Measurements from ENCODE around the gene FLOT1.

Gene FLOT1

DNA sequence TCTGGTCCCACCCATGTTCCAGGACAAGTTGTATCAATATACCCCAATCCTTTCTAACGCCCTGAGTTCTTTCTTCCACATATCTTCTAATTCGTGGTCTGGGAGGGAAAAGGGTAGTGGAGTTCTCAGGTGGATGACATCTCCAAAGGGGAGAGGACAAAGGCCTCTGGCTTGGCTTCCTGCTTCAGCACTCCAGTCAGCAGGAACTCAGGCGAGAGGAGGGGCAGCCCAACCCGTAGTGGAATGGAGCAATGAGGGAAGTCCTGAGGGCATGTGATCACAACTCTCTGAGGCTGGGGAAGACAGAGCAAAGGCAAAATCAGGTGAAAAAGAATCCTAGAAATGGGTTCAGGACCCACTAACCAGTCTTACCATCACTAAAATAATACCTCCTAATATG lies 42.1 kb downstream of the FLOT1 start:
- DNase-seq (ENCODE audit: low read depth), result no peak

DNA sequence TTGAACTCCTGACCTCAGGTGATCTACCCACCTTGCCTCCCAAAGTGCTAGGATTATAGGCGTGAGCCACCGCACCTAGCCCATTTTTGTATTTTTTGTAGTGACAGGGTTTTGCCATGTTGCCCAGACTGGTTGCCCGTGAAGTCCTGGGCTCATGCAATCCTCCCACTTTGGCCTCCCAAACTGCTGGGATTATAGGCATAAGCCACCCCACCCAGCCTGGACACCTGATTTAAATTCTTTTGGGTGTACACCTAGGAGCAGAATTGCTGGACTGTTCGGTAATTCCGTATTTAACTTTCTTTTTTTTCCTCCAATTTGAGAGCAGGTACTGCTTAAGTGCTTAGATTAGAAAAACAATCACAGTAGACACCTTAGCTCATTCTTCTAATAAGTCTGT lies 46.1 kb downstream of the FLOT1 start:
- no peak for DNase-seq (ENCODE audit: low read depth)

DNA sequence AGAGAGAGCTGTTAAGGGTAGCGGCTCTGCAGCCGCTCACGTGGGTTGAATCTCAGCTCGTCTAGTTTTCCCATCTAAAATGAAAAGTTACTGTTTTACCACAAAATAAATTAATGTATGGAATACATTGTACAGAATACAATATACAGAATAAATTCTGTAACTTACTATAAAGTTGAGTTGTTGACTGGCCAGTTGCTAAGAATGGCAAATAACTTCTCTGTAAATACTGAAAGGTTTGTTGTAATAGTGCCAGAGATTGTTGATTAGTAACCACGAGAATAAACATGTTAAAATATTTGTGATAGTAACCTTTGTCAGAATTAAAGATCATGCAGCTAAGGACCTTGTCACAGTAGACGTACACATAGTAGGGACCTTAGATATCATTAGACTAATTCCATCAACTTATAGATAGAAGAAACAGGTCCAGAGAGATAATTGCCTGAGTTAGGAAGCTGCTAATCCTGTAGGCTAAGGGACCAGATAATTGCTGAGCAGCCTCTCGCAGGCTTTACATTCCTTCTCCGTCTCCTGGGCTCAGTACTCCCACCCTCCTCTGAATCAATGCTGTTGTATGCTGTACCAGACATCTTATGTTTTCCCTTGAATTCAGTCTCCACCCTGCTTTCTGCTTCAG lies 51.2 kb downstream of the FLOT1 start:
- no peak for DNase-seq (ENCODE audit: low read depth)

DNA sequence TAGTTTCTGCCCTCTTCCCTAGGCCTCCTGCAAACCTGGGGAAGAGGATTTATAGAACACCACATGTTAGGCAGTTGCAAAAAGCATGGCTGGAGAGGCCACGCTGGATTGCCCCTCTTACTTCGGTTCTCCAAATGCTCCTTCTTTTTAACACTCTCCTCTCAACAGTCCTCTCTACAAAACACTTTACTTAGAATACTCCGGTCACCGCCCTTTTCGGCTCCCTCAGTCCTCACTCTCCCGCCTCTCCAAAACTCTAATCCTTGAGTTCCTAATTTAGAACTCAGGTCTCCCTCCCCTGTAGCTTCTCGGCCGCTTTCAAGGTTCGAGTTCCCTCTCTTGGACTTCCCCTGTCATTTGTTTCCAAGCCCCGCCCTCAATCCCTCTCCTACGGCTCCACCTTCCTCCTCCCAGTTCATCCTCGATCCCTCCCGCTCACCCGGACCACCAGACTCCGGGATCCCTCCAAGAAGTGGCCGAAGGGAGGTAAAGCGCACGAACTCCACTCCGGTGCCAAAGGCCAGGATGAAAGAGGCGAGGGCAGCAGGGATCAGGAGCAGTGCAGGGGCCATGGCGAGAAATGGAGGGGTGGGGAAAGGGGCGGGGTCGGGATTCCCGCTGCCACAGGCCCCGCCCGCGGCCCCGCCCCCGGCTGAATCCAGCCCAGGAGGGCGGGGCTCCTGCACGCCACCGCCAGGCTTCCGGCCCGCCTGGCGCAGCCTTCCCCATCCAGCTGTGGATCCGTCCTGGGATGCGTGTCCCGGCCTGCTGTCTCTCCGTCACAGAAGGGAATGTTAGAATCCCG lies 51.9 kb downstream of the FLOT1 start, which contains the start of gene NRM:
Gene NRM (minus strand): TSS at position 582 of the 805 bp plus-strand sequence. CDS start 10 bp downstream, at position 572.
- peak; percentile 63 for DNase-seq (ENCODE audit: low read depth)

DNA sequence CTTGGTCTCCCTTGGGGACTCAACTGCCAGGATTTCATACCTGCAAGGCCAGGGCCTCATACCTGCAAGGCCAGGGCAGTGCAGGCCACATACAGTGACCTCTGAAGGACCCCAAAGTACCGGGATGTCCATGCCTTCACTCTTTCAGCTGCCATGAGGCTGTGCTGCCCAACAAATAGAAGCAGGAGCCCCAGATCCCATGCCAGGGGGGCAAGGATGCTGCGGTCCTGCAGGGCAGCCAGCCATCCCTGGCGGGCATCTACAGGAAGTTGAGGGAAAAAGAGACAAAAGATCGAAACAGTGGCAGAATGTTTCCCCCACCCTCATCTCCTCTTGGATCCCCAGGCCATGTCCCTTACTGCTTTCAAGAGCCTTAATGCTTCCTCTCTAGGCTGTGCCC lies 52.5 kb downstream of the FLOT1 start:
- DNase-seq (ENCODE audit: low read depth), result no peak

DNA sequence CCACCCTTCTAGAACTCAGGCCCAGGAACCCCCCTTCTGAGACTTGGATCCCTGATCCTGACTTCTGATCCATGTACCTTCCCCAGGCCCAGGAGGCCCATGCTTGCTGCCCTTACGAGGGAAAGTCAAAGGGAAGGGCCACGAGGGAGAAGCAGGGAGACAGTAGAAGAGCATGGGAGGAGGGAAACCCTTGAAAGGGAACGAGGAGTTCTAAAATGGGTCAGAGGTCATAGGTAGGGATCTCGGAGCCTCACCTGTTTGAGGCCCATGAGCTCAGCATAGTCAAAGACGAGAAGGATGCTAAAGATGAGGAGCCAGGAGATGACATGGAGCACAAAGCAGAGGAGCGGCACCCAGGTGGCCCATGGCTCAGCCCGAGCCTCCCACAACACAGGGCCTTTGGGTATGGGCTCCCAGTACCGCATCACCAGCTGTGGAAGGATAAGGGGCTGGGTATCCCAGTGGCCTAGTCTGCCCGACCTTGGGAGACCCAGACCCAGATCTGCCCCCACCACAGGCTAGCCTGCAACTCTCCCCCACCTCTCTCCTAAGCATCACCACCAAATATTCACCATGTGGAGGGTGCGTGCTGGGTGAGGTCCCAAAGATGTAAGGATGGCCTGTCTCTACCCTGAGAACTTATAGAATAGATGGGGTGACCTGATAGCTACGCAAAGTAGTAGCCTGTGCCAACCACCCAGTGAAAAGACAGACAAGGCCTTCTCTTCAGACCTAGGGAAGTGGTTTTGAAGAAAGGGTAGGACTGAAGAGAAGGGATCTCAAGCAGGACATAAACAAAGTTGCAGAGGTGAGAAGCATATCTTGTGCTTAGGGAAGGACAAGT lies 53.2 kb downstream of the FLOT1 start:
- no peak for DNase-seq (ENCODE audit: low read depth)

DNA sequence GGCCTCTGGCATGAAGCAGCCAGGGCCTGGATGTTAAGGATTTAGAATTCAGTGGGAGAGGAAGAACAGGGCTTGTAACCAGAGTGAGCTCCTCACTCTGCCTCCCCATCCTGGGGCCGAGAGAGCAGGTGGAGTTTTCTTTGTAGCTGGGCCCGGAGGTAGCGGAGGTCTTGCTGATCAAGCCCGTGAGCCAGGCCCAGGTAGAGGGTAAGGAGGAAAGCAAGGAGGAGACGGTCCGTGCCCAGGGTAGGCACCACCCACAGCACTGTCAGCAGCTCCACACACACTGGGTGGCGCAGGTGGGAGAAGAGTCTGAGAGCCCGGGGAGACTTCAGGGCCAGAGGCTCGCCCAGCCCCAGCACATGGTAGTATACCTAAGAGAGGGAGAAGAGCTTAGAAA lies 53.9 kb downstream of the FLOT1 start:
- DNase-seq (ENCODE audit: low read depth), result no peak

DNA sequence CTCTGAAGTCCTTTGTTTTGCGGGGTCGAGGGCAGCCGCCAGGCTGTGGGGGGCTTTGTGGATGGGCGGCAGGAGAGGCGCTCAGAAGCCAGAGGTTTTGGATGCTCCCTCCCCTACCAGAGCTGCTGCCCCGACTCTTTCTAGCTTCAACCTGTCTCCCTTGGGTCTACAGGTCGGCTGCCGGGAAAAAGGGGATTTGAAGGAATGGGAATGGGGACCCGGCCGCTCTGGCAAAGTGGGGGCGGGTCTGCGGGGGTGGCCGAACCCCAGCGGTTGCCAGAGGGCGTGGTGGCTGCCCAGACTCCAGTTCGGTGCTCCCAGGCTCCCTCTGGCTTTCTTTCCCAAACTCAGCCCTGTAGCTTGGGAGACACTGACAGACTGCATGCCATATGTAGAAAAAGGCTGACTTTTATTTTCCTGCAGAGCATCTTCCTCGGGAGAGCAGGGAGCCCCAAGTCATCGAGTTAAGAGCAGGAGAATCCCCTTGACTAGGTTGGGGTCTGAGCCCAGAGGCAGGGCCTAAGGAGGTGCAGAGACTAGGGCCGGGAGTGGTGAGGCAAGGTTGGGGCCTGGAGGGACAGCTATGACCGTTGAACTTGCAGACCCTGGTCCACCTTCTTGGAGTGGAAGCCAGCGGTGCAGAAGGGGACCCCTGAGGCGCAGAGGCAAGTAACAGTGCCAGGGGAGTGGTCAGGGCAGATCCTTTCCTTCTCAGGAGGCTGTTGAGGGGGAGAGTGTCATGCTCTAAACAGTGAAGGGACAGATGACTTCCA lies 54.6 kb downstream of the FLOT1 start:
- no peak for DNase-seq (ENCODE audit: low read depth)

DNA sequence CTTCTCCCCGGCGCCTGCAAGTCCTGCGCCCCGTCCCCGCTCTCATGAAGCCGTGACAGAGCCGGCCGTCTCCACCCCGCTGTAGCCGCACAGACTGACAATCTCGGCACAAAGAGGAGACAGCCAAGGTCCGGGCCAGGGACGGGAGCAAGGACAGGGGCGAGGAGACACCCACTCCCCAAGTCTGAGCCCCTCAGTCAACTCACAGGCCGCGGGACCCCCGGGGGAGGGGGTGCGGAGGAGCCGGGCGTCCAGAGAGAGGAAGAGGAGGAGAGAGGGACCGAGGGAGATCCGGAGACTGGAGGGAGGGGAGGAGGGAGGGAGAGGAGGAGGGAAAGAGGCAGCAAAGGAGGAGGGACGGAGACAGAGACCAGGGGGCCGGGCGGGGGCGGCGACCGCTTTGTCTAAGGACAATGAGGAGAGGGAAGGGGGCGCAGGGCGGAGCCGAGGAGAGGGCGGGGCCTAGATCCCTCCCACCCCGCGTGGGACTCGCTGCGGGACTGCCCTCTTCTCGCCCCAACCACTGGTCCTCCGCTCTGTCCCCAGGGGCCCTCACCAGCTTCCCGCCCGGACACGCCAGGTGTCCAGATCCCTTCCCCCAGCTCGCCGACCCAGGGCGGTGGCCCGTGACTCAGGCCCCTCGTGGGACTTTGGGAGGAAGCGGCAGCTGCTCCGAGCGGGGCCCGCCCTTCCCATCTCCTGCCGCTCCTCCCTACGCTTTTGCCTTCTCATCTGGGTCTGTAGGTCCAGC lies 55.4 kb downstream of the FLOT1 start:
- DNase-seq (ENCODE audit: low read depth), result peak; percentile 57

DNA sequence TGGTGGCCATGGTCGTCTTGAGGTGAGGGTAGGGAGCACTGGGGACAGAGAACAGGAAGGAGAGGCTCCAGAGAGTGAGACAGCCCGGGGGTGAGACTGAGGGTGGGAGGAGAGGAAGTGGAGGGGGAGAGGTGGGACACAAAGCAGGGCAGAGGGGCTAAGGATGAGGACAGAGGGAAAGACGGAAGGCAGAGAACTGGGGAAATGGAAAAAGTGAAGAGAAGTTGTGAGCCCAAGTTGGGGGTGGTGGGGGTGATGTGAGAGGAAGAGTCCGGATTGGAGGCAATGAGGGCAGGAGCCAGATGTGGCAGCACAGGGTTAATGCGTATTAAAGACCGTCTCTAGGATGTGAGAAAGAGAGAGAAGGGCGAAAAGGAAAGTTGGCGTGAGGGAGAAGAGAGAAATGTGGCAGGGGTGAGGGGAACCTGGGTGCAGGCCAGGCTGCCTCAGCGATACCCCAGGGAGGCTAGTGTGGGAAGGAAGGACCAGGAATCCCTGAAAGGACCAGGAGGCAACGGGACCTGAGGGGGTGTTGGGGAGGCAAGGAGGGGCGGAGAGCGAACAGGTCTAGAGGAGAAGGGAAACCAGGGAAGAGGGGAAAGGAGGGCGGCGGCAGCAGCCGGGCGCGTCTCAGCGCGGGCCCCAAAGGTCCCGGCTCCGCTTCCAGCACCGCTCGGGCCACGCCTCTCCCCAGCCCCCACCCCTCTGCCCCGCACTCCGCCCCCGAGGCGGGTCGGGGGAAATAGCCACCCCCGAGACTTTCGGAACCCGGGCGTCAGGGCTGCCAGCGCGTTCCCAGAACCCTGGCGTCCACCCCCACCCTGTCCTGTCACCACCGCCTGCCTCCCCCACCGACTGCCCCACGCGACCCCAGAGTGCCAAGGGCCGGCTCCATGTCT lies 56.2 kb downstream of the FLOT1 start, which contains the start of gene PPP1R18:
Gene PPP1R18 (minus strand): TSS at position 637 of the 899 bp plus-strand sequence. CDS start 627 bp downstream, at position 10.
- DNase-seq (ENCODE audit: low read depth), result peak; percentile 72

DNA sequence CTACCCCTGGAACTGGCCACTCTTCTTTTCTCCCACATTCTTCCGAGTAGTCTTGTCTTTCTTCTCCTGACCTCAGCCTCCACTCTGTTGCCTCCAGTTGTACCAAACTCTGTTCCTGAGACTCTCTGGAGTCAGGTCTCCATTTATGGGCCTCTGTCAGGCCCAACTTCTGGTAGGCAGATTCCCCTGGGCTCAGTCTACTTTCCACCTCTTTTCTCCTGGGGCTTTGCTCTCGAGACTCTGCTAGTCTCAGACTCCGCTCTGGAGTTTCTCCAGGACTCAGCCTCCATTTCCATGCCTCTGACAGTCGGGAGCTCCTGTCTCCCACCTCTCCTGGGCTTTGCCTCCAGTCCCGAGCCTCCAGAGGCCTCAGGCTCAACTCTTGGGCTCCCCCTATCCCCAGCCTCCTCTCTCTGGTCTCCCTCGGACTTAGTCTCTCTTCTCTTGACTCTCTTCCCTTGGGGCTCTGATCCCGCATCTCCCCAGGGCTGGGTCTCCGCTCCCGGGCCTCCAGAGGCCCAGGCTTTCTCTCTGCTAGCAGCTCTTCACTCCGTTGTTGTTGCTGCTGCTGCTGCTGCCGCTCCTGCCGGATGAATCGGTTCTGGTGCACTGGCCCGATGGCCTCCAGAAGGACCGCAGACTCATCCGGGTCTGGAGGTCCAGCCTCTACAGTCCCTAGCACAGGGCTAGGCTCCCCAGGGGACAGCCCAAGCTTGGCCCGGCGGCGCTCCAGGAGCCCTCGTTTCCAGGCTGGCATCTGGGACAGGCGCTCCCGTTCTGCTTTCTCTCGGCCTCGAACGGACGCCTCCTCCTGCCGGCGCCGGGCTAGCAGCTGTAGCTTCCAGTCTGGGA lies 57.1 kb downstream of the FLOT1 start:
- DNase-seq (ENCODE audit: low read depth), result no peak

DNA sequence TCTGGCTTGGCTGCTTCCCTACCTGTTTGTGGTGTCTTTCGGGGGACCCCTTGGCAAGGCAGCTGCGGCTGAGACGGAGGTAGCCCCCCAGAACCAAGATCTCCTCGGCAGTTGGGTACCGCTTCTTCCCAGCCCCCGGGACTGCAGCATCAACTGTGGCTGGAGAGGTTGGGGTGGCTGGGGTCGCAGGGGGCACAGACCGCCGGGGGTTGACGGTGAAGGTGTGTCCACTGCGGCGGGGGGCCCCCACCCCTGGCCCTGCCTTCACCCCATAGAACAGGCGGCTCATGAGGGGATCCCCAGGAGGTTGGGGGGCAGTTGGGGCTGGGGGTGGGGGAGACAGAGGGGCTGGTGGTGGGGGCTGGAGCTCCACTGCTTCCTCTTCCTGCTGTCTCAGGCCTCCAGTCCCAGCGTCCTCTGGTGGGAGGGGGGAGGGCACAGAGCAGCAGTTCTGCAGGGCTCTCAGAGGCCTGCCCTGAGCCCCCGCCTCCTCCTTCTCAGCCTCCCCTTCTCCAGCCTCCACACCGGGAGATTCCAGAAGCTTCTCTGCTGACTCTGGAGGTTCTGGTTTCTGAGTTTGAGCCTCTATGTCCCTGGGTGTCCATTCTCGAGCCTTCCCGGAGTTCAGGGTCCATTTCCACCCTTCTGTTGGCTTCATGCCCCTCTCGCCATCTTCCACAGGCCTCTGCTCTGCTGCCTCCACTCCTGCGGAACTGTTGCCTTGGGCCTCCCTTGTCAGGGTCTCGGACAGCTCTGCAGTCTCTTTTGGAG lies 57.9 kb downstream of the FLOT1 start:
- no peak for DNase-seq (ENCODE audit: low read depth)

DNA sequence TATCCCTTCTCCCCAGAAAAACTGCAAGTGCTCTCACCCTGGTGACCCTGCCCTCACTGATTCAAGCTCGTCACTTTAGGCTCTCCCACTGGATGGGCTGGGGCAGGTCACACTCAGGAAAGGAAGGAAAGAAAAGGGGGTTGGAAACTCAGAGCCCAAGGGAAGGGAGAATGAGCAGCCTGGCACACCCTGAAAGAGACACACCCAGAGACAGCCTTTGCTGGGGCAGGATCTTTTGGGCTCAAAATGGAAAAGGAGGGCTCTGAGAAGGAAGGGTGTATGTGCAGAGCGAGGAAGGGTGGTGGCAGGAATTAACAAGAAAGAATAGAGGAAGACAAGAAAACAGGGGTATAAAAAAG lies 58.5 kb downstream of the FLOT1 start:
- no peak for DNase-seq (ENCODE audit: low read depth)

DNA sequence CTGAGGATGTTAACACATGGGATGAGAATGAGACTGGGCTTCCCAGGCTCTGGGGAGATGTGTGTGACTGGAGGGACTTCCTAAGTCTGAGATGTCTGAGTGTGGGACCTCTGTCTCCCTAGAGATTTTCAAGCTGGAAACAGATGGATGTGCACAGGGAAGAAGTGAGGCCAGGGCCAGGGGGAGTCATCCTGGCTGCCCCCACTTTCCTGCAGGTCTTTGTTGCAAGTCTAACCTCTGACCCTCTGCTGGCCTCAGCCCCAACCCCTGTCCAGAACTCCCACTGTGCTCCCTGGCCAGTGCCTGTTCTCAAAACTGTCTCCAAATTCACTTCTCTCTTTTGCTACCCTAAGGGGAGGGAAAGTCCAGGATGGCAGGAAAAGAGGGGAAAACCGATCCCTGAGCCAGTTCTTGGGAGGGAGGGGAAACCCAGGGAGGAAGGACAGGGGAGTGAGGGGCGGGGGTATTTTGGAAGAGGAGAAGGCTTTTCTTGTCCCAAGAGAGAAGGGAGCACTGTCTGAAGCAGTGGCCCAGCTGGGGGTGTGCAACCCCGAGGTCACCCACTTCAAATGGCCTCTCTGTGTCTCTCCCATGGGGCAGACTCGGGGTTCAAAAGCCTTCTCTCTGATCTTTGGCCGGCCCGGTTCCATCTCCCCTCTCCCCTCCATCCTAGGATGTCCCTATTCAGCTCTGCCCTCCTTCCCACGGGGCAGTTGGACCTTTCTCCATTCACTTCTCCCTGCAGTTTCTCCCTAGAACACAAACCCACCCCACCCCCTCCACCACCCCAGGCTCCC lies 59.1 kb downstream of the FLOT1 start:
- no peak for DNase-seq (ENCODE audit: low read depth)

DNA sequence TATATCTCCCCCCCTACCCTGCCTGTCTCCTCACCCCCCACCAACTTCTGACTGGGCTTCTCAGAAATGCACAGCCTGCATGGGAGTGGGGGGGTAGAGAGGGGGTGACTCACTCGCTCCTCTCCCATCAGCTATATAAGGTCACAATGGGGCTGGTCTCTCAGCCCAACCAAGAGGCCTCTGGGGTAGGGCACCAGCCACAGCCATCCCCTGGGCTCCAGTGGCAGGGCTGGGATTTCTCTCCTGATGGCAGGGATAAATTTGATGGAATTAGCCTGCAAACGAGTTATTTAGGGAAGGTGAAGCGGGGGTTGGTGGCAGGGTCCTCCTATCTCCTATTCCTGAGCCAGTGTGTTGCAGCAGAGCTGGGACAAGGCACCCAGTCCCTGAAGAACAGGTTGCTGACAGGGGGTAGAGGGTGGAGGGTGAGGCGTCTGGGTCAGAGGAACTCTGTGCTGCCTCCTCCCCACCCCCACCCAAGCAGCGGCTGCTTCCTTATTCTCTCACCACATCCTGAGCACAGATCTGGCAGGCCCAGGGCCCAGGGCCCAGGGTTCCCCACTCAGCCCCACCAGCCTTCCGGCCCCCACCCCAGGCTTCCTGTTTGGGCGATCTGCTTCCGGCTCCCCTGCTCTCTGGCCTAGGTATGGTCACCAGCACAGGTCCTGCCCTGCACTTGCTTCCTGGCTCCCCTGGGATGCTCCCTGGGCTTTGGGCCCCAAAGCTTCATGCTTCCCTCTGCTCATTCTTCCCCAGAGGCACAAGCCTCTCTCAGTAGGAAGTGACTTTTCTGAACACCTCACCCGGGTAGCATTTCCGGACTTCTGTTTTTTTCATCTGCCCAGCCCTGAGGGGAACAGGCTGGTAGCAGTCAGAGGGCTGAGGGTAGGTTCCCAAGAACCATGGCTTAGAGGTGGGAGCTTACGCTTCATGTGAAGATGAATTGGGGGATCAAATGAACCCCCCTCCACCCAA lies 60.1 kb downstream of the FLOT1 start:
- DNase-seq (ENCODE audit: low read depth), result peak; percentile 77

DNA sequence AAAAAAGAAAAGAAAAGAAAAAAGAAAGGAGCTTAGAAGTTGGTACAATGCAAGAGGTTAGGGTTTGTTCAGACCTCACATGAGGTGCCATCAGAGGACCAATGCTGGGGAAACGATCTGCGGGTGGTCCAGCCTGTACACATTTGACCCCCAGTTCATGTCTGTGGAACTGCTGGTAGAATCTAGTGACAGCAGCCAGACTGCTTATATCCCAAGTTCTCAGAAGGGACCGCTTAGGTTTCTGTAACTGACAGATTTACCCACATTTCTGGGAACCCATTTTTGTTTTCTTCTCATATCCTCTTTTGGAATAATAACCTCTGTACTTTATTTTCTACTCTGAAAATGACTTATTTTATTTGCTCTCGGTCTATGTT lies 60.7 kb downstream of the FLOT1 start:
- DNase-seq (ENCODE audit: low read depth), result no peak

Data from T follicular helper cell (primary cell).